Hindlimb muscle (tissue), 1 donor: ENCODE measurements around the gene SORCS1. TPM values are rescaled to one million over a fixed set of nuclear protein-coding genes. Genes with fewer than 3 reads are reported as not detected.

ENCODE experiments used
- DNase-seq: peaks from one replicate; pipeline ENCODE4 v3.0.0-alpha.2; 2013
- polyA plus RNA-seq: library from polyadenylated mRNA; unstranded; fragments of 120-200 nt; gene quantifications from one replicate; pipeline ENCODE4 v1.2.1, GENCODE V29; 2013; ENCODE audit not compliant: insufficient read length

Gene SORCS1
- polyA plus RNA-seq, 1 donor: 4.7 TPM

DNA sequence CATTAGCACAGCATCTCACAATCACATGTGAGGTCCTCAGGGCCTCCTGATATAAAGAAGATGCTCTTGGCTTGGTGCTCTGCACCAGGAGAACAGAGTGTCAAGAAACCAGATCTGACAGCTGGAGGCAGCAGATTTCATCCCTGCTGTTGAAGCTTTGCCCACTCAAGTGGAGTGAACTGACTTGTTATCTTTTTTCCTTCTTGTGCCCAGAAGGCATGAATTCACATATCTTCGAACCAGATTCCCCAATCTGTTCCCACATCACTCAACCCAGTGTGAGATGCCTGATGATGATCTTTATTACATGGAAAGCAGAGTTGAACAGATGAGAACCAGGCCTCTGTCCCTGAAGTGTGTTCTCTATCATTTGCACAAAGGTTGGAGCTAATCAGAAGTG is 521.0 kb downstream of the SORCS1 start:
- no peak for DNase-seq

GRCh38 chr10:106637873-106638272 is 526.6 kb downstream of the SORCS1 start:
- no peak for DNase-seq

DNA sequence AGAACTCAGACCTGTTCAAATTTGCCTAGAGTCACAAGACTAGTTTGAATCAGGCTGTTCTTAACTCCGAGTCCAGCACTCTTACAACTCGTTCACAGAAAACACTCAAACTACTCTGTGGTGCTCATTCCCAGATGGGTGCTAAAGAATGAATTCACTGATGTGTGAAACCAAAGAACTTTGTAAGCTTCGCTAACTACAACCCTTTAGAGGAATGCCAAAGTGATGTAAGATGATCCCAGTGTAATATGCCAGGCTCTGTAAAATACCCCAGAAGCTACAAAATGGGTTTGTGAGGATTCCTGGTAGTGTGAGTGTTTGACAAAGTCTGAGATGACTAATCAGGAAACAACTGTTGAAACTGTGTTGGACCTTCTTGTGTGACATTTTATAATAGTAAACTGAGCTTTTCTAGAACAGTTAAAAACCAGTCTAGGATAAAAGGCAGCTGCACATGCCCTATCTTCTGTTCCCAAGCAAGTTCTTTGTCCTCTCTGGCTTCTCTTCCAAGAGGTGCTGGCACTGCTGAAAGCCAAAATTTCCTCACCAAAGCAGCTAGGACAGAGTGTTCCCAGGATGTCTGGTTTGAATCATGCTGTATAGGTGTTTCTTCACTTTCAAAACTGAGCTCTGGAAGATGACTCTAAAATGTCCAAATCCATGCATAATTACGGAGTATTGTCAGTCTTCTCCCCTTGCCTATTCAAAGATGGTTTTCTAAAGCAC is 527.6 kb downstream of the SORCS1 start:
- DNase-seq: no peak

GRCh38 chr10:106635947-106636346 is 528.6 kb downstream of the SORCS1 start:
- no peak for DNase-seq

- DNase-seq: no peak
These were observed 533.3 kb downstream of the SORCS1 start for GRCh38 chr10:106631016-106631702.

- DNase-seq: no peak
These were observed 538.1 kb downstream of the SORCS1 start for GRCh38 chr10:106626371-106626770.

GRCh38 chr10:106625751-106626150 is 538.8 kb downstream of the SORCS1 start:
- DNase-seq: no peak

- DNase-seq: peak; percentile 69
These were observed 545.2 kb downstream of the SORCS1 start for GRCh38 chr10:106619346-106619745.

DNA sequence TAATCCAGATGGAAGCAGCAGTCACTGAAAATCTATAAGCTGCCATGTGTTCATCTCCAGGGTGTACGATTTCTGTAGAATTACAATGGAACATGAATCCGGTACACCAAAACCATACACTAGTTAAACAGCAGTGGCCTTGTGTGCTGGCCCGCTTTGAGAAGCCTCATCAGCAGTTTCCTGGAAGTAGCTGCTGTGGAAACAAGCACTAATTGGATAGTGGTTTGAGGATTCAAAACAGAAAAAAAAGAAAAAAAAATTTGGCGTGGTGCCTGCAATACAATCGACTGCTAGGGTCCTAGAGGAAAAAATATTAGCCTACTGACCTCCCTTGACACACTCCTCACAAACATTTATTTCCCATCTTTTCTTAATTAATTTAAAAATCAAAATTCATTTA is 545.9 kb downstream of the SORCS1 start:
- DNase-seq: peak; percentile 48

GRCh38 chr10:106615081-106615480 is 549.4 kb downstream of the SORCS1 start:
- peak; percentile 29 for DNase-seq

DNA sequence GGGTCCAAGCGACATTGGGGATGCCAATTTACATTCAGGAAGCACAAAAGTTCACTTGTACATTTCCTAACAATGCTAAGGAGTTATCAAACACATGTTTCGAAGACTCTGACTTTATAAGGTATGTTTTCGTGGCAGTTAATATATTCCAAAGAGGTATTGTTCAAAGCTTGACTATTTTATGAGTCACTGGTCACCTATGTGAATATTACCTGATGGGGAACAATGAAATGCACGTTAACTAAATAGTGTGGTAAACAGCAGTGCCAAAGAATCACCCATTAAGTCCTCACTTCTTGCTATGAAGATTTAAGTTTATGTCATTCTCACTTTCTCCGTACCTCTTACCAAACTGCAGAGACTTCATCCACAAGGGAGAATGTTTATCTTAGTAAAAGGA is 550.2 kb downstream of the SORCS1 start:
- no peak for DNase-seq

DNA sequence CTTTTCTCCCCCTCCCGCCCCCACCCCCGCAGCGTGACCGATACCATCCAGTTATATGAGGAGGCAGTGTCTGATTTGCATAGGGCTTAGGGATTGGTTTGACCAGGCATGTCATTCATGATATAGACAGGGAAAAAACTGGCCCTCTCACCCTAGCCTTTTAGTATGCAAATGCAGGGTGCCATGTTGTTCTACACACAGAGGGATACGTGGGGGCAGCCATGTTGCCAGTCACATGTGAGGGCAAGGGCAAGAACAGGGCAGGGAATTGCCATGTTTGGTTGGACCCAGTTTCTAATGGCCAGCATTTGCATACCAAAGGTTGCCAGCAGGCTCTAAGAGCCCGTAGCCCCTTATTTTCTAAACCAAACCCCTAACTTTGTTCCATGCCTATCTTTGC is 552.1 kb downstream of the SORCS1 start:
- DNase-seq: no peak

GRCh38 chr10:106609470-106610266 is 554.8 kb downstream of the SORCS1 start:
- no peak for DNase-seq

- DNase-seq: no peak
These were observed 556.4 kb downstream of the SORCS1 start for GRCh38 chr10:106608066-106608465.

- DNase-seq: no peak
These were observed 569.2 kb downstream of the SORCS1 start for GRCh38 chr10:106595281-106595680.

DNA sequence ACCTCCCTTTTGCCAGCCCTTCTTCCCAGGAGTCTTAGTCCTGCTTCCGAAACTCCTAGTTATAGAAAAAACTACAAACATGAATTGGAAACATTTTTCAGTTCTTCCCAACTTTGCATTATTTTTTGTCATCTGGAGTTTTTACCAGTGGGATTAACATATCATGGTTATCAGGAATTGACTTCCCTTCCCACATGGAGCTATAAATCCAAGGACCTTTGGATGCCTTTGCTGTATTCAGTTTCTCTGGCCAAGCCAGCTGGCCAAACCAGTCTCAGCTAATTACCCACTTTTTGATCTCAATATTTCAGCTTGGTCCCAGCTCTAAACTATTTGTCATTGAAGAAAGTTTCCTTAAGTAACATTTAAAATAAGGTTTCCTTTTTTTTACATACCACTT is 570.6 kb downstream of the SORCS1 start:
- no peak for DNase-seq

DNA sequence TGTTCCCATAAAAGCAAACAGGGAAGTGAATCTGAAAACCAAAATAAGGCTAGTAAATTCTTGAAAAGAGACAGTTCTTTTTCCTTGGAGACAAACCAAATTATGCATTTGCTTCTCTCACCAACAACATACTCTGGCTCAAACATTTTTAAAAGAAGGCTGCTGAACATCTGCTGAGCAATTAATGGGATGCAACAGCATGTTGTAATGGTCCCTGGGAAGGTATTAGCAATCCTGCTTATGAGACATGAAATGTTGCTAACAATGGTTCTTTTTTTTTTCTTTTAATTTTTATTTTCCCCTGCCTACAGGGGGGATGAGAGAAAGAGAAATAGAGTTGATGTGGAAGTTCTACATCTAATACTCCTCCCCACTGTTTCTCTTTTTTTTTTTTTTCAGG is 572.1 kb downstream of the SORCS1 start:
- DNase-seq: no peak

DNA sequence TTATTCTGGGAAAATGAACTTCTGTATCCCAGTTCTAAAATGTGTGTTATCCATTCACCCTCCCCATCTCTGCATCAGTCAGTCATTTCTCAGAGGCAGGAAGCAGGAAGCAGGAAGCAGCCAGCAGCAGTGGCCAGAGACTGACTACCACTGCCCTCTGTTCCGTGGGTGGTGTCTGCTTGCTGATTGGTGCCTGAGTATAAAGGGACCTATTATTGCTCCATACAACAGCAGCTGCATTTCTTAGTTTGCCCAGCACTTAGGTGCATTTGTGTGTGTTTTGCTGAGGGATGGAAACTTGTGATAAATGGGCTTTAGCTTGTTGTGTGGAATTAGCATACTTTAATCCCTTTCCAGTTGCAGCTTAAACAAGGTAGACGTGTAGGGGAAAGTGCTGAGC is 582.2 kb downstream of the SORCS1 start:
- DNase-seq: no peak

GRCh38 chr10:106577756-106578155 is 586.8 kb downstream of the SORCS1 start:
- DNase-seq: no peak

DNA sequence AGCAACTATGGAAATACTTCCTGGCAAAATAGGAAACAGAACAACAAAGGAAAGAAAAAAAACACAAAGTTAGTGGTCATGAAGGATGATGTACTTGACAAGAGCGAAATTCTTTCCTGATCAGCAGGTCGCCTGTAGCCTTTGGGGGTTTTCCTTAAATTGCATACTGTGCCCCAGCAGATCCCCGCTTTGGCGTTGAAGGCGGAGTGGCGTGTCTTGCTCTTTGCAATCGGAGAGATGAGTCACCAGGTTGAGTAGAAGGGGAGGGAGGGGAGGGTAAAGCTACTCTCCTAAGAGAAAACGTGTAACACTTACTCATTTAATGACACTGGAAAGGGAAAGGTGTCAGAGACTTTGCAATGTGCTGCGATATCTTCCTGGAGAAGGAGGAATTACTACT is 587.2 kb downstream of the SORCS1 start:
- no peak for DNase-seq

DNA sequence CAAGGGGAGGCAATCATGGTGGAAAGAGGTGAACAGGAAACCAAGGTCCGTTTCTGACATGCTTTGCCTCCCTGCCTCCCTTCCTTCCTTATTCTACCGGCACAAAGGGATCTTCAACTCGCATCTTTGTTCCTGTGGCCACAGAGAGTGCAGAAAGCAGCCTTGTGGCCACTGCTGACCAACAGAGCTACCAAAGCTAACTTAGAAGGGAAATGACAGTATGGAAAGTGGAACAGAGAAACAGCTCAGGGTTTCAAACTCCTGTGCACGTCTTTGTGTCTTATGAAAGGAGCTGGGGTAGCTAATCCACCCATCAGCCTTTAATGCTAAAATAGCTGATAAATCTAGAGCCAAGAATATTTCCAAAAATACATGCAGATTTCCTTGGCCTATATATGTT is 588.0 kb downstream of the SORCS1 start:
- DNase-seq: no peak

DNA sequence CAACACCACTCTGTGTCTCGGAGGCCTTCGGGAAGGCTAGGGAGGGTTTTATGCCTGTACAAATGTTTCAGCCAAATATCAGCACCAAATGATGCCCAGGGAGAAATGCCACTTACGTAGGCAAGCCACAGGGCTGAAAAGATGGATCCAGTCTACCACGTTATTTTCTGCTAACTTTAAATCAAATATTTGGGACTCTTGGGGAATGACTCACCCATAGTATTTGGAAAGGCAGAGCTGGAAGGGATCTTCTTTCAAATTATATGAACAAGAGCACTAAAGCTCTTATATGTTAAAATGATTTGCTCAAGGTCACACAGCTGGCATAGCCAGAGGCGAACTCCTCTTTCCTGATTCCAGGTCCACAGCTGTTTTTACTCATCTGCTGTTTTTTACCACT is 591.4 kb downstream of the SORCS1 start:
- DNase-seq: no peak

DNA sequence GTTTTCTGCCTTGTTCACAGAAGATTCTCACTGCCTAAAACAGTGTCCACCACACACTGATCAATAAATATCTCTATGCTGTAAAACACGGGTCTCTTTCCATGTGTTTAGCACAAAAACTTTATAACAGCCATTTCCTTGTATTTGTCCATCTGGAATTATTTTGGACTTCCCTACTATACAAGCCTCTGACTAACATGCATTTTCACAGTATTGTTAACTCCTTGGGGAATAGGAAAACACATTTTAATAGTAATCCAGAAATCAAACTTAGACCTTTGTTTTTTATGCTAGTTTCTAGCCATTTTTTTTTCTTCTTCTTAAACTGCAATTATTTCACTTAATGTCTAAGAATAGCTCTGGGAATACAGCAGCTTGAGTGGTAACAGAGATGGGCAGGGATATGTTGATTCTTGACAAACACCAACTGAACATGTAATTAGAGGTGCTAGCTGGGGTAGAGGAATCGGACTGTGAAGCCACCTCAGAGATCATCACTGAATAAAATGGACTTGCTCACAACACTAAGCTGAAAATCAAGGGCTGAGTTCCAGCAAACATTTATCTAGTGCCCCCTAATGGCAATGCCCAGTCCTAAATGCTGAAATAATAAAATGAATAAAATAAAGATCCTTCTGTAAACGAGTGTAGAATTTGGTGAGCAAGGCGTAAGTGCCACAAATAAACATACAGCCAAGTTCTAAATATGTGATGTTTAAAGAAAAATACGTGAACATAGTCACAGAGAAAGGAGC is 593.1 kb downstream of the SORCS1 start:
- peak; percentile 35 for DNase-seq
